Measurements from ENCODE around the gene TMEM253.

The TMEM253 gene

DNA sequence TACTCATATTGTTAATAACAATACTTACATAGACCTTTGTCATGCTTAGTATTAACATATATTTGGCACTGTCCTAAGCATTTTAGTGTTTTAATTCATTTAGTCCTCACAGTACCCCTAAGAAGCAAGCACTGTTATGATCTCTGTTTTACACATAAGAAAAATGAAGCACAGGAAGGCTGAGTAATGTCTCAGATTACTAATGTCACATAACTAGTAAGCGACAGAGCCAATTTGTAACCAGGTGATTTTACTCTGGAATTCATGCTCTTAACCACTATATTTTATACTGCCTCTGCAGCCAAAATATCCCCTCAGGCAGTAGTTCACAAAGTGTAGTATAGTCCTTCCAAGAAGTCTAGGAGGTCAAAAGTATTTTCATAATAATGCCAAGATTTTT is 20.3 kb downstream of the TMEM253 start (continued):
- no peak for TF ChIP-seq ZBTB6 (tag by site-specific recombination; IDR thresholded peaks at IDR 0.05)

DNA sequence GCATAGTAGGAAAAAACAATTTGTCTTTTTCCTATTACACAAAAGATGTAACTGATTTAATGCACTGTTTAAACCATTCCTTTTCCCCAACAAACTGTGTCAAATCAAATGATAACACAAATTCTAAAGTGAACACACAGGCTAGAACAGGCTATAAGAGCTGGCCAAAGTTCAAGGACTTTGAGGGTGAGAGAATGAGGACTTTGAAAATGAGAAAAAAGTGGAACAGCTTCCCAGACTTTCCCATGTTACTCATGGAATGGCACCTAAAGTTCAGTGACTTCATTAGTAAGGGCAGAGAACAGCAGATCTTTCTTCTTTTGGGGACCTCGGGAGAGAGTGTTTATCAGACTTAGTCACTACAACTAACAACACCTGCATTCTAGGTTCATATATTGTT is 22.6 kb downstream of the TMEM253 start:
- H3K36me3 ChIP-seq (ENCODE audit: control insufficient read depth in 2 of 2, insufficient read depth in 1 of 2, low read length in 2 of 2) = no peaks in the 10 kb centered on the region; a peak in 1 of 3 replicates
- POLR2A ChIA-PET = no interaction called here
- H3K9me3 ChIP-seq (ENCODE audit: control insufficient read depth, insufficient read depth, low read depth, low read length) = no peaks in the 10 kb centered on the region
- no peak overlapping the region for H3K4me3 ChIP-seq (ENCODE audit: low read depth, low read length)
- CTCF ChIA-PET = interaction anchor here (0.6 to 3.0 kb wide), 10 partner anchors 9 to 677 kb away, joined by 3 to 11 read pairs (median 4); partner anchors contain the start of gene SALL2
- no peak overlapping the region for H3K27ac ChIP-seq (ENCODE audit: extremely low read depth, low read depth, low read length)
- TF ChIP-seq ZNF366 (tag by site-specific recombination; conservative IDR thresholded peaks at IDR 0.05) = no peak
- TF ChIP-seq, protein P1, sequence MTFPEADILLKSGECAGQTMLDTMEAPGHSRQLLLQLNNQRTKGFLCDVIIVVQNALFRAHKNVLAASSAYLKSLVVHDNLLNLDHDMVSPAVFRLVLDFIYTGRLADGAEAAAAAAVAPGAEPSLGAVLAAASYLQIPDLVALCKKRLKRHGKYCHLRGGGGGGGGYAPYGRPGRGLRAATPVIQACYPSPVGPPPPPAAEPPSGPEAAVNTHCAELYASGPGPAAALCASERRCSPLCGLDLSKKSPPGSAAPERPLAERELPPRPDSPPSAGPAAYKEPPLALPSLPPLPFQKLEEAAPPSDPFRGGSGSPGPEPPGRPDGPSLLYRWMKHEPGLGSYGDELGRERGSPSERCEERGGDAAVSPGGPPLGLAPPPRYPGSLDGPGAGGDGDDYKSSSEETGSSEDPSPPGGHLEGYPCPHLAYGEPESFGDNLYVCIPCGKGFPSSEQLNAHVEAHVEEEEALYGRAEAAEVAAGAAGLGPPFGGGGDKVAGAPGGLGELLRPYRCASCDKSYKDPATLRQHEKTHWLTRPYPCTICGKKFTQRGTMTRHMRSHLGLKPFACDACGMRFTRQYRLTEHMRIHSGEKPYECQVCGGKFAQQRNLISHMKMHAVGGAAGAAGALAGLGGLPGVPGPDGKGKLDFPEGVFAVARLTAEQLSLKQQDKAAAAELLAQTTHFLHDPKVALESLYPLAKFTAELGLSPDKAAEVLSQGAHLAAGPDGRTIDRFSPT (tag by site-specific recombination; IDR thresholded peaks at IDR 0.05) = no peak
- no peak for TF ChIP-seq REST (tag by site-specific recombination; IDR thresholded peaks at IDR 0.05)
- TF ChIP-seq, protein P2, sequence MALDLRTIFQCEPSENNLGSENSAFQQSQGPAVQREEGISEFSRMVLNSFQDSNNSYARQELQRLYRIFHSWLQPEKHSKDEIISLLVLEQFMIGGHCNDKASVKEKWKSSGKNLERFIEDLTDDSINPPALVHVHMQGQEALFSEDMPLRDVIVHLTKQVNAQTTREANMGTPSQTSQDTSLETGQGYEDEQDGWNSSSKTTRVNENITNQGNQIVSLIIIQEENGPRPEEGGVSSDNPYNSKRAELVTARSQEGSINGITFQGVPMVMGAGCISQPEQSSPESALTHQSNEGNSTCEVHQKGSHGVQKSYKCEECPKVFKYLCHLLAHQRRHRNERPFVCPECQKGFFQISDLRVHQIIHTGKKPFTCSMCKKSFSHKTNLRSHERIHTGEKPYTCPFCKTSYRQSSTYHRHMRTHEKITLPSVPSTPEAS (tag by site-specific recombination; IDR thresholded peaks at IDR 0.05) = no peak
- TF ChIP-seq HOXC10 (CRISPR knock-in tag; IDR thresholded peaks at IDR 0.05) = no peak
- no peaks in the 10 kb centered on the region for H3K4me1 ChIP-seq (ENCODE audit: control insufficient read depth, insufficient read depth, low read length)

GRCh38 chr14:21133901-21134300 is 33.0 kb downstream of the TMEM253 start:
- Histone ChIP-seq H3K9me3 (ENCODE audit: control insufficient read depth, insufficient read depth, low read depth, low read length) (no peaks in the 10 kb centered on the region), H3K4me1 (ENCODE audit: control insufficient read depth, insufficient read depth, low read length) (no peaks in the 10 kb centered on the region), H3K4me3 (ENCODE audit: low read depth, low read length) (no peak overlapping the region), H3K27ac (ENCODE audit: extremely low read depth, low read depth, low read length) (no peak overlapping the region), H3K36me3 (ENCODE audit: control insufficient read depth in 2 of 2, insufficient read depth in 1 of 2, low read length in 2 of 2) (no peaks in the 10 kb centered on the region)
- CTCF ChIA-PET = interaction anchor here (0.7 to 3.5 kb wide), 3 partner anchors 11 to 260 kb away, joined by 3 to 17 read pairs (median 3); no protein-coding TSS in a partner anchor
- POLR2A ChIA-PET = interaction anchor here (0.7 kb wide), 1 partner anchor 21 kb away, joined by 5 read pairs; no protein-coding TSS in a partner anchor
- no peak for TF ChIP-seq ZNF76 (tag by site-specific recombination; IDR thresholded peaks at IDR 0.05; ENCODE audit: borderline replicate concordance, low read depth)
- TF ChIP-seq ZFP41 (tag by site-specific recombination; IDR thresholded peaks at IDR 0.05; ENCODE audit: borderline replicate concordance) = no peak
- TF ChIP-seq ZNF426 (tag by site-specific recombination; IDR thresholded peaks at IDR 0.05) = no peak
- no peak for TF ChIP-seq EGR2 (tag by site-specific recombination; IDR thresholded peaks at IDR 0.05; ENCODE audit: low read depth)
- TF ChIP-seq ZNF24 (tag by site-specific recombination; IDR thresholded peaks at IDR 0.05) = no peak
- TF ChIP-seq SP3 (tag by site-specific recombination; IDR thresholded peaks at IDR 0.05) = no peak
- no peak for TF ChIP-seq ZNF596 (tag by site-specific recombination; IDR thresholded peaks at IDR 0.05)

Measured in HEK293 (cell line).